ENCODE results near the gene CCDC183.

- TF ChIP-seq CTCF (IDR thresholded peaks at IDR 0.05): no peak
- TF ChIP-seq POLR2A (IDR thresholded peaks at IDR 0.05): no peak
Measured at GRCh38 chr9:136756134-136756438, 40.1 kb upstream of the CCDC183 start.
